OCI-LY7 (cell line): Measurements from ENCODE around the gene ALB. TPM values are rescaled to one million over a fixed set of nuclear protein-coding genes. Genes with fewer than 3 reads are reported as not detected.
A peak's percentile ranks its signal among the peaks of the same experiment; 100 is the strongest.
"Not testable (repeated sequence)": the region's sequence is repeated elsewhere in the genome, so short reads cannot be mapped to it uniquely, and the experiment has no call there.

Source experiments
- Bru-seq: library from RNA; stranded (reverse); fragments of 400-500 nt; gene quantifications from one replicate; lab custom pipeline; 2021; lab: Mats Ljungman, UMichigan
- BruChase-seq, 2 experiments: library from RNA; stranded (reverse); fragments of 400-500 nt; gene quantifications; one replicate each; lab custom pipeline; 2021; lab: Mats Ljungman, UMichigan
- BruUV-seq: library from RNA; stranded (reverse); fragments of 400-500 nt; replicated peaks from 2 replicates; lab custom pipeline; 2021; lab: Mats Ljungman, UMichigan
- CTCF ChIA-PET: fragments of 300-600 bp; sonication (Branson Sonifier 250); formaldehyde crosslinking; loops from one replicate; lab custom pipeline; 2022; ENCODE audit warnings: antibody characterized with exemption; ENCODE audit not compliant: unreplicated experiment; lab: Charles Lee
- POLR2A ChIA-PET: fragments of 300-600 bp; sonication (Branson Sonifier 250); formaldehyde crosslinking; loops from one replicate; lab custom pipeline; 2022; ENCODE audit warnings: antibody characterized with exemption; lab: Charles Lee
- DNase-seq: peaks from one replicate; pipeline ENCODE4 v3.0.0-alpha.2; 2015; ENCODE audit warnings: low spot score
- H2AFZ ChIP-seq: fragments of 200-600 bp; sonication (generic), shearing (Covaris generic); 2 replicates; pipeline ENCODE4 v1.6.1; 2014; ENCODE audit warnings: mild to moderate bottlenecking, antibody characterized with exemption, low read length, moderate library complexity
- H3K27ac ChIP-seq: fragments of 200-600 bp; sonication (generic); 2 replicates; pipeline ENCODE4 v1.5.1; 2014; ENCODE audit warnings: mixed run types, low read depth, mild to moderate bottlenecking, moderate library complexity, low read length, inconsistent platforms; ENCODE audit not compliant: poor library complexity, severe bottlenecking
- H3K36me3 ChIP-seq: fragments of 200-600 bp; sonication (generic); 2 replicates; pipeline ENCODE4 v1.6.1; 2014; ENCODE audit warnings: mild to moderate bottlenecking, antibody characterized with exemption, low read length, moderate library complexity, mixed read lengths; ENCODE audit not compliant: insufficient read depth
- H3K4me1 ChIP-seq: fragments of 200-600 bp; sonication (generic); 2 replicates; pipeline ENCODE4 v1.5.1; 2014; ENCODE audit warnings: mild to moderate bottlenecking, low read length; ENCODE audit not compliant: insufficient read depth, poor library complexity, severe bottlenecking
- H3K4me2 ChIP-seq: fragments of 200-600 bp; sonication (generic); 2 replicates; pipeline ENCODE4 v1.6.1; 2014; ENCODE audit warnings: mild to moderate bottlenecking, low read length
- H3K4me3 ChIP-seq: fragments of 200-600 bp; sonication (generic); 2 replicates; pipeline ENCODE4 v1.5.1; 2014; ENCODE audit warnings: mild to moderate bottlenecking, low read depth, low read length; ENCODE audit not compliant: poor library complexity, severe bottlenecking
- H3K79me2 ChIP-seq: fragments of 200-600 bp; sonication (generic); 2 replicates; pipeline ENCODE4 v1.6.1; 2016; ENCODE audit warnings: low read depth, mild to moderate bottlenecking, low read length, moderate library complexity, mixed read lengths; ENCODE audit not compliant: insufficient read depth
- H3K9me2 ChIP-seq: fragments of 200-600 bp; sonication (generic); 2 replicates; pipeline ENCODE4 v1.6.1; 2016; ENCODE audit warnings: mild to moderate bottlenecking, low read length, mixed read lengths; ENCODE audit not compliant: insufficient read depth
- H3K9me3 ChIP-seq: fragments of 200-600 bp; sonication (generic); 2 replicates; pipeline ENCODE4 v1.6.1; 2014; ENCODE audit warnings: mild to moderate bottlenecking, mixed run types, low read length, mixed read lengths
- H4K20me1 ChIP-seq: fragments of 200-600 bp; sonication (generic); 2 replicates; pipeline ENCODE4 v1.6.1; 2014; ENCODE audit warnings: mild to moderate bottlenecking, antibody characterized with exemption, low read length, moderate library complexity, mixed read lengths; ENCODE audit not compliant: insufficient read depth
- CTCF ChIP-seq: fragments of 200-600 bp; sonication (generic); conservative IDR thresholded peaks from 2 replicates; pipeline ENCODE4 v1.5.1; 2014; ENCODE audit warnings: mild to moderate bottlenecking, antibody characterized with exemption, low read length, moderate library complexity, mixed read lengths
- EZH2phosphoT487 ChIP-seq: fragments of 200-600 bp; sonication (generic); IDR thresholded peaks from 2 replicates; pipeline ENCODE4 v1.6.1; 2018; ENCODE audit warnings: low read depth, borderline replicate concordance, mild to moderate bottlenecking, mixed run types, antibody characterized with exemption, low read length, moderate library complexity, mixed read lengths
- intact Hi-C: fragments of 100-400 bp; cut with micrococcal nuclease; formaldehyde crosslinking; loops from one replicate; pipeline ENCODE4 v1.10.0; 2022; ENCODE audit not compliant: unreplicated experiment
- long read RNA-seq: library from polyadenylated mRNA; stranded (forward); transcript quantifications from one replicate; pipeline ENCODE4 v2.0.0, GENCODE V29; 2022
- total RNA-seq, 2 experiments: library from RNA; depleted of rRNA in 1 of 2; stranded (reverse); fragments of >200 nt in 1 of 2; shearing (Covaris generic) in 1 of 2; gene quantifications; 2 replicates each; pipeline ENCODE4 v1.2.3, GENCODE V29; 2014 to 2022

Gene ALB
- total RNA-seq (2014; rRNA removed; shearing (Covaris generic)), result not detected in 2 replicates
- not detected in 2 replicates for total RNA-seq (2022)
- percentile 7 among the genes with signal in this experiment for Bru-seq, nascent RNA
- not detected for BruChase-seq, experiment 1, labeled RNA remaining after a 6-hour chase
- percentile 10 among the genes with signal in this experiment for BruChase-seq, experiment 2, labeled RNA remaining after a 2-hour chase
- long read RNA-seq, result 0 reads

GRCh38 chr4:73404042-73404441 lies at the start of gene ALB:
Gene ALB, plus strand, starts transcription at chr4:73404287. Its CDS starts 41 bp downstream, at chr4:73404328.
- Histone ChIP-seq H3K4me3 (no peak within 1 kb of the TSS), H3K36me3 (no peaks in the 10 kb centered on the region), H3K9me3 (no peaks in the 10 kb centered on the region), H2AFZ (no peak within 1 kb of the TSS), H3K79me2 (no peaks in the 10 kb centered on the region), H3K4me2 (no peak within 1 kb of the TSS), H3K9me2 (no peaks in the 10 kb centered on the region), H4K20me1 (no peaks in the 10 kb centered on the region), H3K4me1 (no peaks in the 10 kb centered on the region), H3K27ac (no peak within 1 kb of the TSS)
- no peak for TF ChIP-seq CTCF
- no peak for TF ChIP-seq EZH2phosphoT487
- DNase-seq, result no peak
- CTCF ChIA-PET, result no interaction called here
- no TSS peak for BruUV-seq
- POLR2A ChIA-PET, result interaction anchor here (0.7 kb wide), 1 partner anchor 57 kb away, joined by 3 read pairs; no protein-coding TSS in a partner anchor
- intact Hi-C loops, result no loop called here

- H3K4me3 ChIP-seq, DNase-seq, H3K4me2 ChIP-seq, H3K27ac ChIP-seq, H4K20me1 ChIP-seq, H3K36me3 ChIP-seq, H3K4me1 ChIP-seq, H3K9me2 ChIP-seq, H2AFZ ChIP-seq, H3K9me3 ChIP-seq, CTCF ChIA-PET, H3K79me2 ChIP-seq, BruUV-seq: not testable (repeated sequence)
- POLR2A ChIA-PET, result interaction anchor here (0.6 kb wide), 1 partner anchor 32 kb away, joined by 3 read pairs; no protein-coding TSS in a partner anchor
- intact Hi-C loops, result loop anchor here (10.0 kb wide), 1 partner anchor 68 kb away; no protein-coding TSS in a partner anchor
Observed at GRCh38 chr4:73357174-73357573, 46.9 kb upstream of the ALB start.

- CTCF ChIA-PET, H3K4me1 ChIP-seq, BruUV-seq, H4K20me1 ChIP-seq, H3K9me2 ChIP-seq, H3K9me3 ChIP-seq, H3K4me2 ChIP-seq, H3K79me2 ChIP-seq, DNase-seq, H3K27ac ChIP-seq, intact Hi-C loops, H2AFZ ChIP-seq, H3K4me3 ChIP-seq, H3K36me3 ChIP-seq: not testable (repeated sequence)
- POLR2A ChIA-PET, result interaction anchor here (0.7 kb wide), 1 partner anchor 109 kb away, joined by 4 read pairs; no protein-coding TSS in a partner anchor
Observed at GRCh38 chr4:73369506-73370199, 34.4 kb upstream of the ALB start.
